Islet of Langerhans (tissue), 1 donor: ENCODE data around the gene C1QTNF8.

ENCODE experiments used
- FAIRE-seq: peaks from one replicate; lab custom pipeline; 2011; peaks lifted over from hg19 to GRCh38; lab: Jason Lieb, UNC

C1QTNF8 gene

GRCh38 chr16:1060416-1061340, 35.4 kb downstream of the C1QTNF8 start:
- FAIRE-seq: no peak

GRCh38 chr16:1059310-1059709, 36.7 kb downstream of the C1QTNF8 start:
- FAIRE-seq: no peak

GRCh38 chr16:1058216-1058615, 37.8 kb downstream of the C1QTNF8 start:
- no peak for FAIRE-seq

- FAIRE-seq: no peak
Measured at GRCh38 chr16:1057252-1057932, 38.7 kb downstream of the C1QTNF8 start.

- no peak for FAIRE-seq
Measured at GRCh38 chr16:1056196-1056595, 39.8 kb downstream of the C1QTNF8 start.

GRCh38 chr16:1055557-1055924, 40.5 kb downstream of the C1QTNF8 start:
- FAIRE-seq: no peak

- FAIRE-seq: no peak
Measured at GRCh38 chr16:1054660-1055556, 41.1 kb downstream of the C1QTNF8 start.

GRCh38 chr16:1053700-1054368, 42.2 kb downstream of the C1QTNF8 start:
- no peak for FAIRE-seq

- FAIRE-seq: no peak
Measured at GRCh38 chr16:1053121-1053521, 42.9 kb downstream of the C1QTNF8 start.

- no peak for FAIRE-seq
Measured at GRCh38 chr16:1052721-1053120, 43.3 kb downstream of the C1QTNF8 start.

GRCh38 chr16:1051446-1051845, 44.6 kb downstream of the C1QTNF8 start:
- no peak for FAIRE-seq

- FAIRE-seq: no peak
Measured at GRCh38 chr16:1050921-1051320, 45.1 kb downstream of the C1QTNF8 start.

GRCh38 chr16:1050516-1050915, 45.5 kb downstream of the C1QTNF8 start:
- FAIRE-seq: no peak

- FAIRE-seq: no peak
Measured at GRCh38 chr16:1049976-1050247, 46.1 kb downstream of the C1QTNF8 start.

GRCh38 chr16:1049113-1049975, 46.7 kb downstream of the C1QTNF8 start:
- FAIRE-seq: no peak

- FAIRE-seq: no peak
Measured at GRCh38 chr16:1048442-1049112, 47.5 kb downstream of the C1QTNF8 start.

GRCh38 chr16:1047801-1048200, 48.2 kb downstream of the C1QTNF8 start:
- FAIRE-seq: no peak

GRCh38 chr16:1047123-1047522, 48.9 kb downstream of the C1QTNF8 start:
- no peak for FAIRE-seq

GRCh38 chr16:1045993-1046911, 49.8 kb downstream of the C1QTNF8 start:
- FAIRE-seq: no peak
